ENCODE measurements around the gene RPS14.

DNA sequence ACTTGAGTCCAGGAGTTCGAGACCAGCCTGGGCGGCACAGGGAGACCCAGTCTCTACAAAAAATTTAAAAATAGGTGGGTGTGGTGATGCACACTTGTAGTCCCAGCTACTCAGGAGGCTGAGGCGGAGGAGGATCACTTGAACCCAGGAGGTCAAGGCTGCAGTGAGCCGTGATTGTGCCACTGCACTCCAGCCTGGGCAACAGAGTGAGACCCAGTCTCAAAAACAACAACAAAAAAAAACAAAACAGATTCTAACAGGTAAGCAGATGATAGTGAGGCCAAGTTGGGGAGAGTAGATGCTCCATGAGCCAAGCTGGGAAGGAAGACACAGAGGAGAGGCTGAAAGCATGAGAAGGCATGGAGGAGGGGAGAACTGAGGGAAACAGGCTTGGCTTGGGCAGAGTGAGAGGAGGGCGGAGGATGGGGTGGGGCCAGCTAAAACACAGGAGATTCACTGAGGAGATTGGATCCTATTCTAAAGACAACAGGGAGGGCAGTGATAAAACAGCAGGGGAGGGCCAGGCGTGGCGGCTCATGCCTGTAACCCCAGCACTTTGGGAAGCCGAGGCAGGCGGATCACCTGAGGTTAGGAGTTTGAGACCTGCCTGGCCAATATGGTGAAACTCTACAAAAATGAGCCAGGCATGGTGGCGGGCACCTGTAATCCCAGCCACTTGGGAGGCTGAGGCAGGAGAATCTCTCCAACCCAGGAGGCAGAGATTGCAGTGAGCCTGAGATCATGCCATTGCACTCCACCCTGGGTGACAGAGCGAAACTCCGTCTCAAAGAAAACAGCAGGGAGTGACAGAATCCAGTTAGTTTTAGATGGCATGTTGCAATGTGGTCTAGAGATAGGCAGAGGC lies 8.4 kb downstream of the RPS14 start:
- TF ChIP-seq TAF1 (IDR thresholded peaks at IDR 0.05; ENCODE audit: borderline replicate concordance, insufficient read depth, low read length), result no peak
- TF ChIP-seq, protein P1, sequence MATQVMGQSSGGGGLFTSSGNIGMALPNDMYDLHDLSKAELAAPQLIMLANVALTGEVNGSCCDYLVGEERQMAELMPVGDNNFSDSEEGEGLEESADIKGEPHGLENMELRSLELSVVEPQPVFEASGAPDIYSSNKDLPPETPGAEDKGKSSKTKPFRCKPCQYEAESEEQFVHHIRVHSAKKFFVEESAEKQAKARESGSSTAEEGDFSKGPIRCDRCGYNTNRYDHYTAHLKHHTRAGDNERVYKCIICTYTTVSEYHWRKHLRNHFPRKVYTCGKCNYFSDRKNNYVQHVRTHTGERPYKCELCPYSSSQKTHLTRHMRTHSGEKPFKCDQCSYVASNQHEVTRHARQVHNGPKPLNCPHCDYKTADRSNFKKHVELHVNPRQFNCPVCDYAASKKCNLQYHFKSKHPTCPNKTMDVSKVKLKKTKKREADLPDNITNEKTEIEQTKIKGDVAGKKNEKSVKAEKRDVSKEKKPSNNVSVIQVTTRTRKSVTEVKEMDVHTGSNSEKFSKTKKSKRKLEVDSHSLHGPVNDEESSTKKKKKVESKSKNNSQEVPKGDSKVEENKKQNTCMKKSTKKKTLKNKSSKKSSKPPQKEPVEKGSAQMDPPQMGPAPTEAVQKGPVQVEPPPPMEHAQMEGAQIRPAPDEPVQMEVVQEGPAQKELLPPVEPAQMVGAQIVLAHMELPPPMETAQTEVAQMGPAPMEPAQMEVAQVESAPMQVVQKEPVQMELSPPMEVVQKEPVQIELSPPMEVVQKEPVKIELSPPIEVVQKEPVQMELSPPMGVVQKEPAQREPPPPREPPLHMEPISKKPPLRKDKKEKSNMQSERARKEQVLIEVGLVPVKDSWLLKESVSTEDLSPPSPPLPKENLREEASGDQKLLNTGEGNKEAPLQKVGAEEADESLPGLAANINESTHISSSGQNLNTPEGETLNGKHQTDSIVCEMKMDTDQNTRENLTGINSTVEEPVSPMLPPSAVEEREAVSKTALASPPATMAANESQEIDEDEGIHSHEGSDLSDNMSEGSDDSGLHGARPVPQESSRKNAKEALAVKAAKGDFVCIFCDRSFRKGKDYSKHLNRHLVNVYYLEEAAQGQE (IDR thresholded peaks at IDR 0.05; ENCODE audit: insufficient read depth in 1 of 2, low read depth in 2 of 2, low read length in 2 of 2), result no peak
